Measurements from ENCODE around the gene PARD3B.
"Not testable (repeated sequence)": the region's sequence is repeated elsewhere in the genome, so short reads cannot be mapped to it uniquely, and the experiment has no call there.

PARD3B gene

GRCh38 chr2:204541637-204542036 lies 3.6 kb upstream of the PARD3B start:
- no peak for DNase-seq

- DNase-seq, result no peak
Measured at GRCh38 chr2:204542982-204543608, 2.2 kb upstream of the PARD3B start.

GRCh38 chr2:204545861-204546735 lies 823 bp downstream of the PARD3B start:
- DNase-seq, result peak; percentile 64

- no peak for DNase-seq
Measured at GRCh38 chr2:204550751-204551511, 5.7 kb downstream of the PARD3B start.

- no peak for DNase-seq
Measured at GRCh38 chr2:204551512-204551863, 6.2 kb downstream of the PARD3B start.

GRCh38 chr2:204557604-204558003 lies 12.3 kb downstream of the PARD3B start:
- no peak for DNase-seq

GRCh38 chr2:204559358-204559757 lies 14.1 kb downstream of the PARD3B start:
- not testable (repeated sequence) for DNase-seq

- no peak for DNase-seq
Measured at GRCh38 chr2:204560902-204561301, 15.6 kb downstream of the PARD3B start.

GRCh38 chr2:204561771-204562170 lies 16.5 kb downstream of the PARD3B start:
- no peak for DNase-seq

GRCh38 chr2:204566439-204566838 lies 21.2 kb downstream of the PARD3B start:
- DNase-seq, result no peak

GRCh38 chr2:204570421-204570820 lies 25.1 kb downstream of the PARD3B start:
- no peak for DNase-seq

GRCh38 chr2:204571041-204571440 lies 25.8 kb downstream of the PARD3B start:
- no peak for DNase-seq

GRCh38 chr2:204571911-204572310 lies 26.6 kb downstream of the PARD3B start:
- no peak for DNase-seq

GRCh38 chr2:204573221-204573620 lies 27.9 kb downstream of the PARD3B start:
- DNase-seq, result no peak

GRCh38 chr2:204574486-204574885 lies 29.2 kb downstream of the PARD3B start:
- no peak for DNase-seq

- DNase-seq, result no peak
Measured at GRCh38 chr2:204575463-204575862, 30.2 kb downstream of the PARD3B start.

GRCh38 chr2:204576362-204576979 lies 31.2 kb downstream of the PARD3B start:
- DNase-seq, result no peak

GRCh38 chr2:204578928-204579598 lies 33.8 kb downstream of the PARD3B start:
- DNase-seq, result no peak

- no peak for DNase-seq
Measured at GRCh38 chr2:204581946-204582345, 36.7 kb downstream of the PARD3B start.

GRCh38 chr2:204583773-204584172 lies 38.5 kb downstream of the PARD3B start:
- DNase-seq, result no peak

GRCh38 chr2:204585930-204586329 lies 40.7 kb downstream of the PARD3B start:
- DNase-seq, result no peak

GRCh38 chr2:204586444-204587180 lies 41.3 kb downstream of the PARD3B start:
- no peak for DNase-seq
